Esophagus squamous epithelium (tissue), 5 donors: ENCODE measurements around the gene MRPL16. TPM values are rescaled to one million over a fixed set of nuclear protein-coding genes. Genes with fewer than 3 reads are reported as not detected.

Experiments used
- DNase-seq: peaks from one replicate; lab custom pipeline; 2025; lab: John Stamatoyannopoulos, UW
- H3K27ac ChIP-seq, 4 donors: fragments of 200-600 bp; sonication (generic); one replicate each; pipeline ENCODE4 v1.5.1; 2016 to 2019; ENCODE audit warnings: mild to moderate bottlenecking in 1 of 4
- H3K27me3 ChIP-seq, 4 donors: fragments of 200-600 bp; sonication (generic); 1 replicate in 3 of 4; 2 replicates in 1 of 4; pipeline versions ENCODE4 v1.5.1 to v1.6.0; 2017 to 2021; ENCODE audit warnings: antibody characterized with exemption in 1 of 4
- H3K36me3 ChIP-seq, 3 donors: fragments of 200-600 bp; sonication (generic); one replicate each; pipeline ENCODE4 v1.5.1; 2016 to 2019
- H3K4me1 ChIP-seq, 3 donors: fragments of 200-600 bp; sonication (generic); one replicate each; pipeline ENCODE4 v1.5.1; 2017 to 2019
- H3K4me3 ChIP-seq, 4 donors: fragments of 200-600 bp; sonication (generic); 1 replicate in 3 of 4; 2 replicates in 1 of 4; pipeline ENCODE4 v1.5.1; 2016 to 2019; ENCODE audit warnings: mild to moderate bottlenecking in 2 of 4, moderate library complexity in 1 of 4
- H3K9me3 ChIP-seq, 3 donors: fragments of 200-600 bp; sonication (generic); one replicate each; pipeline ENCODE4 v1.5.1; 2016 to 2019
- CTCF ChIP-seq, 6 experiments: fragments of 450-650 bp in 4 of 6; fragments of 200-600 bp in 2 of 6; sonication (generic) in 2 of 6; IDR thresholded peaks; one replicate each; pipeline ENCODE4 v1.5.1; 2016 to 2019; ENCODE audit warnings: antibody characterized with exemption in 6 of 6, mild to moderate bottlenecking in 4 of 6, moderate library complexity in 4 of 6
- POLR2A ChIP-seq, 4 donors: fragments of 450-650 bp; IDR thresholded peaks; one replicate each; pipeline ENCODE4 v1.6.1; 2017; ENCODE audit warnings: antibody characterized with exemption in 4 of 4, mild to moderate bottlenecking in 4 of 4, moderate library complexity in 3 of 4
- WGBS, 2 donors: methylation state at CpG; one replicate each; pipeline ENCODE4 v1.1.5; 2018; 5-methylcytosine and 5-hydroxymethylcytosine counted together
- intact Hi-C: fragments of 100-400 bp; cut with DNase I; formaldehyde crosslinking; loops from one replicate; pipeline ENCODE4 v1.15.0; 2022
- total RNA-seq, 4 donors: library from RNA; depleted of rRNA; stranded (reverse); fragments of >200 nt; gene quantifications; one replicate each; pipeline ENCODE4 v1.1.0, GENCODE V29; 2016
- donor health status: DM: yes; HTN: yes; CAD: no.

The MRPL16 gene
- total RNA-seq, 4 donors from 2014 or later = 31.4 to 41.6 (median 40.3) TPM

GRCh38 chr11:59801981-59802638 is 8.5 kb downstream of the MRPL16 start:
- H3K9me3 ChIP-seq = no peaks in the 10 kb centered on the region
- peak overlapping the region in 2 of 4 donors; percentile 1 to 11 for H3K27ac ChIP-seq
- no peaks in the 10 kb centered on the region for H3K27me3 ChIP-seq
- 58 to 61% methylated on average over 5 of the region's 5 CpGs for WGBS, 2 donors
- DNase-seq = no peak
- TF ChIP-seq POLR2A (IDR thresholded peaks at IDR 0.05) = no peak
- no peak for TF ChIP-seq CTCF (IDR thresholded peaks at IDR 0.05)
- no peak overlapping the region for H3K4me3 ChIP-seq
- H3K4me1 ChIP-seq = peaks cover 0 to 24% (median 3%) of the 10 kb centered on the region in 3 donors
- peaks cover 0 to 75% (median 13%) of the 10 kb centered on the region in 3 donors for H3K36me3 ChIP-seq
- intact Hi-C loops = loop anchor here (5.0 to 10.0 kb wide), 2 partner anchors 50 to 127 kb away; no protein-coding TSS in a partner anchor

GRCh38 chr11:59801160-59801706 is 9.3 kb downstream of the MRPL16 start:
- Histone ChIP-seq H3K4me3 (no peak overlapping the region), H3K36me3 (peaks cover 0 to 75% (median 4%) of the 10 kb centered on the region in 3 donors), H3K4me1 (peaks cover 0 to 24% (median 3%) of the 10 kb centered on the region in 3 donors), H3K27me3 (no peaks in the 10 kb centered on the region), H3K9me3 (no peaks in the 10 kb centered on the region), H3K27ac (peak overlapping the region in 3 of 4 donors; percentile 7 to 37 (median 25))
- TF ChIP-seq CTCF (IDR thresholded peaks at IDR 0.05) (no peak), POLR2A (IDR thresholded peaks at IDR 0.05) (no peak)
- intact Hi-C loops = loop anchor here (5.0 to 10.0 kb wide), 2 partner anchors 49 to 126 kb away; no protein-coding TSS in a partner anchor
- WGBS, 2 donors = 25 to 29% methylated on average over 2 of the region's 2 CpGs
- DNase-seq = no peak

- intact Hi-C loops = loop anchor here (5.0 to 10.0 kb wide), 2 partner anchors 48 to 126 kb away; no protein-coding TSS in a partner anchor
- TF ChIP-seq CTCF (IDR thresholded peaks at IDR 0.05) = no peak
- no peak for TF ChIP-seq POLR2A (IDR thresholded peaks at IDR 0.05)
- Histone ChIP-seq H3K4me3 (no peak overlapping the region), H3K27ac (peak overlapping the region in 3 of 4 donors; percentile 7 to 37 (median 25)), H3K9me3 (no peaks in the 10 kb centered on the region), H3K27me3 (no peaks in the 10 kb centered on the region), H3K36me3 (peaks cover 2 to 75% (median 3%) of the 10 kb centered on the region in 3 donors), H3K4me1 (peaks cover 0 to 24% (median 3%) of the 10 kb centered on the region in 3 donors)
- no peak for DNase-seq
- 57 to 63% methylated on average over 7 of the region's 7 CpGs for WGBS, 2 donors
Observed at GRCh38 chr11:59800390-59801025, 10.1 kb downstream of the MRPL16 start.

GRCh38 chr11:59794417-59794816 is 16.2 kb downstream of the MRPL16 start:
- H3K4me1 ChIP-seq = no peaks in the 10 kb centered on the region
- no peak overlapping the region for H3K4me3 ChIP-seq
- peaks cover 11 to 96% (median 20%) of the 10 kb centered on the region in 3 donors for H3K36me3 ChIP-seq
- 79 to 87% methylated on average over 2 to 3 of the region's 3 CpGs for WGBS, 2 donors
- no peak for DNase-seq
- no peaks in the 10 kb centered on the region for H3K27me3 ChIP-seq
- TF ChIP-seq CTCF (IDR thresholded peaks at IDR 0.05) (no peak), POLR2A (IDR thresholded peaks at IDR 0.05) (no peak)
- H3K9me3 ChIP-seq = no peaks in the 10 kb centered on the region
- intact Hi-C loops = no loop called here
- no peak overlapping the region for H3K27ac ChIP-seq
